Spleen (tissue), 7 donors: Measurements from ENCODE around the gene FAM83G.

Experiments used
- POLR2A ChIP-seq, 3 donors: fragments of 450-650 bp; IDR thresholded peaks; one replicate each; pipeline ENCODE4 v1.5.1; 2017; ENCODE audit warnings: antibody characterized with exemption in 3 of 3, mild to moderate bottlenecking in 1 of 3
- POLR2AphosphoS5 ChIP-seq, 3 donors: sonication (generic); formaldehyde crosslinking; IDR thresholded peaks; one replicate each; pipeline ENCODE4 v1.5.1; 2017; ENCODE audit warnings: antibody characterized with exemption in 3 of 3
- TF ChIP-seq, protein P1 (sequence below), 11 experiments: fragments of 200-600 bp in 7 of 11; fragments of 450-650 bp in 4 of 11; sonication (generic) in 4 of 11; IDR thresholded peaks in 8 of 11; conservative IDR thresholded peaks in 3 of 11; 1 replicate in 7 of 11; 2 replicates in 4 of 11; pipeline versions ENCODE4 v1.4.0 to v1.8.0; 2016 to 2021; ENCODE audit warnings: antibody characterized with exemption in 11 of 11, inconsistent platforms in 4 of 11, mild to moderate bottlenecking in 1 of 11
- donor health status: DM: no; HTN: no; CAD: no; lungs with moderate emphysema.
- donor health status: DM: no; HTN: no; CAD: no.
- donor health status: DM: no; HTN: no; CAD: no.

DNA sequence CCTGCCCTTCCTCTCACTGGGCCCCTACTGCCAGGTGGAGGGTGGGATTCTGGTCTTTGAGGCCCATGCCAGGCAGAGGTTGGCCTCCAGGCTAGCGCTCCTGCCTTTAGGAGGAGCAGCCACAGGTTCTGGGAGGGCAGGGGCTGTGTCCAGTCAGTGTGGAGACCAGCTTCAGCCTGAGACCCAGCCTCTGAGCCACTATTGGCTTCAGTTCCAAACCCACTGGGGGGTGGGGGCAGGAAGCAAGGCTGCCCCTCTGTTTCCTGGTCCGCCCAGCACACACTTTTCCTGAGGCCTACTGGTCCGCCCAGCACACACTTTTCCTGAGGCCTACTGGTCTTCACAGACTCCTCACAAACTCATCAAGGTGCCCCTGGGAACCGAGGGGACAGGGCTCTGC lies 36.2 kb downstream of the FAM83G start:
- TF ChIP-seq, protein P1, sequence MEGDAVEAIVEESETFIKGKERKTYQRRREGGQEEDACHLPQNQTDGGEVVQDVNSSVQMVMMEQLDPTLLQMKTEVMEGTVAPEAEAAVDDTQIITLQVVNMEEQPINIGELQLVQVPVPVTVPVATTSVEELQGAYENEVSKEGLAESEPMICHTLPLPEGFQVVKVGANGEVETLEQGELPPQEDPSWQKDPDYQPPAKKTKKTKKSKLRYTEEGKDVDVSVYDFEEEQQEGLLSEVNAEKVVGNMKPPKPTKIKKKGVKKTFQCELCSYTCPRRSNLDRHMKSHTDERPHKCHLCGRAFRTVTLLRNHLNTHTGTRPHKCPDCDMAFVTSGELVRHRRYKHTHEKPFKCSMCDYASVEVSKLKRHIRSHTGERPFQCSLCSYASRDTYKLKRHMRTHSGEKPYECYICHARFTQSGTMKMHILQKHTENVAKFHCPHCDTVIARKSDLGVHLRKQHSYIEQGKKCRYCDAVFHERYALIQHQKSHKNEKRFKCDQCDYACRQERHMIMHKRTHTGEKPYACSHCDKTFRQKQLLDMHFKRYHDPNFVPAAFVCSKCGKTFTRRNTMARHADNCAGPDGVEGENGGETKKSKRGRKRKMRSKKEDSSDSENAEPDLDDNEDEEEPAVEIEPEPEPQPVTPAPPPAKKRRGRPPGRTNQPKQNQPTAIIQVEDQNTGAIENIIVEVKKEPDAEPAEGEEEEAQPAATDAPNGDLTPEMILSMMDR (IDR thresholded peaks at IDR 0.05 in 8 of 11, conservative IDR thresholded peaks at IDR 0.05 in 3 of 11) = no peak
- TF ChIP-seq POLR2A (IDR thresholded peaks at IDR 0.05) (no peak), POLR2AphosphoS5 (IDR thresholded peaks at IDR 0.05) (peak in 1 of 3 donors; percentile 17)
